Measurements from ENCODE around the gene CAMKK2. TPM values are rescaled to one million over a fixed set of nuclear protein-coding genes. Genes with fewer than 3 reads are reported as not detected.

CAMKK2 gene
- total and polyA plus RNA-seq, 9 of the 15 experiments (the other 6 are each of a cell fraction or from before 2014, with no cell fraction given) = 4.3 to 32.0 (median 18.2) TPM

GRCh38 chr12:121304306-121304705 lies 7.8 kb upstream of the CAMKK2 start:
- TF ChIP-seq PHB2 (IDR thresholded peaks at IDR 0.05; ENCODE audit: low read depth) (no peak), ETV6 (IDR thresholded peaks at IDR 0.05; ENCODE audit: borderline replicate concordance in 1 of 2, low read depth in 2 of 2, low read length in 1 of 2) (no peak), ETV6 (CRISPR knock-in tag; IDR thresholded peaks at IDR 0.05; ENCODE audit: borderline replicate concordance) (no peak), CTCFL (IDR thresholded peaks at IDR 0.05; ENCODE audit: borderline replicate concordance, insufficient read depth, low read depth, low read length, poor library complexity, severe bottlenecking) (no peak), MYNN (IDR thresholded peaks at IDR 0.05) (no peak), MYNN (CRISPR knock-in tag; IDR thresholded peaks at IDR 0.05) (no peak), SAFB2 (IDR thresholded peaks at IDR 0.05; ENCODE audit: borderline replicate concordance, low read depth, low read length, severe bottlenecking) (no peak), RAD21 (CRISPR knock-in tag; conservative IDR thresholded peaks at IDR 0.05 in 1 of 2, IDR thresholded peaks at IDR 0.05 in 1 of 2) (no peak), SREBF1 (IDR thresholded peaks at IDR 0.05; ENCODE audit: borderline replicate concordance, low read depth, low read length) (no peak), HOMEZ (CRISPR knock-in tag; IDR thresholded peaks at IDR 0.05) (no peak), ZBTB9 (CRISPR knock-in tag; IDR thresholded peaks at IDR 0.05) (no peak), ZNF740 (CRISPR knock-in tag; IDR thresholded peaks at IDR 0.05) (no peak), ZNF740 (tag; IDR thresholded peaks at IDR 0.05) (no peak), DMBX1 (CRISPR knock-in tag; IDR thresholded peaks at IDR 0.05; ENCODE audit: borderline replicate concordance) (no peak)
- no peaks in the 10 kb centered on the region for H3K79me2 ChIP-seq (ENCODE audit: control insufficient read depth, insufficient read depth, low read length)
- no peak overlapping the region for H3K4me3 ChIP-seq
- H3K9me3 ChIP-seq (replicated peaks; ENCODE audit: control insufficient read depth, insufficient read depth, low read depth, low read length) = no peaks in the 10 kb centered on the region
- peaks cover 0 to 5% of the 10 kb centered on the region in 2 experiments; a peak in 2 of 5 replicates for H3K4me1 ChIP-seq (replicated peaks in 1 of 2; ENCODE audit: control insufficient read depth in 2 of 2, insufficient read depth in 2 of 2, low read length in 2 of 2)
- WGBS (ENCODE audit: insufficient coverage, low coverage, missing lambda C conversion rate) = 59% methylated on average over 4 of the region's 4 CpGs
- no peaks in the 10 kb centered on the region for H3K27me3 ChIP-seq (ENCODE audit: control insufficient read depth in 2 of 2, insufficient read depth in 2 of 2, low read length in 2 of 2)
- no peaks in the 10 kb centered on the region for H4K20me1 ChIP-seq (replicated peaks; ENCODE audit: control insufficient read depth, insufficient read depth, low read length)
- CTCF ChIA-PET (ENCODE audit: low intra/inter-chr PET ratio) = no interaction called here
- FAIRE-seq (no peak), ATAC-seq (peak; percentile 15; the same call in 2 of the 3 replicates), DNase-seq (ENCODE audit: extremely low read depth in 1 of 4, low spot score in 3 of 4) (no peak)
- no peak overlapping the region; a peak in 1 of 4 replicates for H3K9ac ChIP-seq (ENCODE audit: insufficient read depth in 1 of 2, low read depth in 2 of 2, low read length in 2 of 2)
- POLR2A ChIA-PET = interaction anchor here (1.1 kb wide), 2 partner anchors 21 to 29 kb away, joined by 3 read pairs; no protein-coding TSS in a partner anchor
- in situ Hi-C loops (cut with MboI) (no loop called here), intact Hi-C loops (cut with micrococcal nuclease) (no loop called here)
- no peak overlapping the region for H3K4me2 ChIP-seq (ENCODE audit: insufficient read depth, low read length)
- no peak overlapping the region for H3K27ac ChIP-seq (ENCODE audit: extremely low read depth, low read depth, low read length)
- H3K9me1 ChIP-seq (ENCODE audit: control insufficient read depth, insufficient read depth, low read length) = no peaks in the 10 kb centered on the region
- no TSS peak for BruUV-seq (replicated peaks)
- peaks cover 14% of the 10 kb centered on the region; the same call in 2 of the 3 replicates for H3K36me3 ChIP-seq (ENCODE audit: control insufficient read depth, insufficient read depth, low read length)
- H2AFZ ChIP-seq (ENCODE audit: low read depth, low read length) = no peak overlapping the region

Measured in K562 (cell line).